MM.1S (cell line): ENCODE results near the gene KDSR.

Experiments used
- EZH2 ChIP-seq: fragments of 300-600 bp; sonication (generic); optimal IDR thresholded peaks from 2 replicates; pipeline ENCODE3; 2017; ENCODE audit warnings: low read depth, mild to moderate bottlenecking, antibody characterized with exemption, low read length, mixed read lengths
- EZH2phosphoT487 ChIP-seq: fragments of 300-600 bp; sonication (generic); IDR thresholded peaks from 2 replicates; pipeline ENCODE4 v1.6.1; 2018; ENCODE audit warnings: antibody characterized with exemption, low read length
- TF ChIP-seq, protein P1 (sequence below): fragments of 300-600 bp; sonication (generic); IDR thresholded peaks from 2 replicates; pipeline ENCODE4 v1.5.1; 2016; ENCODE audit warnings: antibody characterized with exemption, low read length, mixed read lengths

DNA sequence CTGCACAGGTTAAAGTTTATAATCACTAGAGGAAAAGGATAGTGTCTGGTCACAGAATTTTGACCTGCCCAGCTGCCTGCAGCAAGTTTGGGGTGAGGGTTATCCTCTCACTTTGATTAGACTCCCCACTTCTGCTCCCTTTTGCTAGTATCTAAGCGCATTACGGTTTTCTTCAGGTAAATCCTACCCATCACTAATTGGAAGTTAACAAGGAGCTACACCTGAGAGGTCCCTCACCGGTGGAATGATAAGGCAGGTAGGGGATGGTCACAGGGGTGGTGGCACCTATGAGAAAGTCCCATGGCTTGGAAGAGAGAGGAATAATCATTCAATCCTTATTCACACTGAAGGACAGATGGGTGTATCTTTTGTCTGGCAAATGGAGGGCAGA lies 55.0 kb downstream of the KDSR start:
- TF ChIP-seq, protein P1, sequence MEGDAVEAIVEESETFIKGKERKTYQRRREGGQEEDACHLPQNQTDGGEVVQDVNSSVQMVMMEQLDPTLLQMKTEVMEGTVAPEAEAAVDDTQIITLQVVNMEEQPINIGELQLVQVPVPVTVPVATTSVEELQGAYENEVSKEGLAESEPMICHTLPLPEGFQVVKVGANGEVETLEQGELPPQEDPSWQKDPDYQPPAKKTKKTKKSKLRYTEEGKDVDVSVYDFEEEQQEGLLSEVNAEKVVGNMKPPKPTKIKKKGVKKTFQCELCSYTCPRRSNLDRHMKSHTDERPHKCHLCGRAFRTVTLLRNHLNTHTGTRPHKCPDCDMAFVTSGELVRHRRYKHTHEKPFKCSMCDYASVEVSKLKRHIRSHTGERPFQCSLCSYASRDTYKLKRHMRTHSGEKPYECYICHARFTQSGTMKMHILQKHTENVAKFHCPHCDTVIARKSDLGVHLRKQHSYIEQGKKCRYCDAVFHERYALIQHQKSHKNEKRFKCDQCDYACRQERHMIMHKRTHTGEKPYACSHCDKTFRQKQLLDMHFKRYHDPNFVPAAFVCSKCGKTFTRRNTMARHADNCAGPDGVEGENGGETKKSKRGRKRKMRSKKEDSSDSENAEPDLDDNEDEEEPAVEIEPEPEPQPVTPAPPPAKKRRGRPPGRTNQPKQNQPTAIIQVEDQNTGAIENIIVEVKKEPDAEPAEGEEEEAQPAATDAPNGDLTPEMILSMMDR = no peak
- no peak for TF ChIP-seq EZH2
- no peak for TF ChIP-seq EZH2phosphoT487
